Measurements from ENCODE around the gene STAG1.
"Not testable (repeated sequence)": the region's sequence is repeated elsewhere in the genome, so short reads cannot be mapped to it uniquely, and the experiment has no call there.

Gene STAG1

GRCh38 chr3:136404056-136404455, 348.1 kb downstream of the STAG1 start:
- DNase-seq (ENCODE audit: low read depth in 2 of 2), result no peak

DNA sequence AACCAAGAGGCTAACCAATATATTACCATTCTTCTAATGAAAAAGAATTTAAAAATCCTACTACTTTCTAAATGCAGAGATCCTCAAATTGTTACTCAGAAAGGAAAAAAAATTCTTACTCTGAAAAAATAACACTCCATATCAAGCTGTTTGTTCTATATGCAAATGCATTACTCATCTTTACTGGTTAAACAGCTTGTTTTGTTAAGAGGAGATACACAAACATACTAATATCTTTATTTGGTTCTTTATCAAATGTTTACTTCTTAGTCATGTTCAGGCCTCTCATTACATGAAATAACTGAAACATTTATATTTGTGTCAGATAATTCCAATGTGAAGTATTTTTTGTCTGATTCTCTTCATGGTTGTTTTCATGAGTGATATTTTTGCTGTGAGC, 355.3 kb downstream of the STAG1 start:
- DNase-seq (ENCODE audit: low read depth in 2 of 2), result no peak

GRCh38 chr3:136390574-136390973, 361.6 kb downstream of the STAG1 start:
- DNase-seq (ENCODE audit: low read depth in 2 of 2), result no peak

GRCh38 chr3:136387031-136387430, 365.1 kb downstream of the STAG1 start:
- no peak for DNase-seq (ENCODE audit: low read depth in 2 of 2)

GRCh38 chr3:136385457-136385856, 366.7 kb downstream of the STAG1 start:
- DNase-seq (ENCODE audit: low read depth in 2 of 2), result no peak

DNA sequence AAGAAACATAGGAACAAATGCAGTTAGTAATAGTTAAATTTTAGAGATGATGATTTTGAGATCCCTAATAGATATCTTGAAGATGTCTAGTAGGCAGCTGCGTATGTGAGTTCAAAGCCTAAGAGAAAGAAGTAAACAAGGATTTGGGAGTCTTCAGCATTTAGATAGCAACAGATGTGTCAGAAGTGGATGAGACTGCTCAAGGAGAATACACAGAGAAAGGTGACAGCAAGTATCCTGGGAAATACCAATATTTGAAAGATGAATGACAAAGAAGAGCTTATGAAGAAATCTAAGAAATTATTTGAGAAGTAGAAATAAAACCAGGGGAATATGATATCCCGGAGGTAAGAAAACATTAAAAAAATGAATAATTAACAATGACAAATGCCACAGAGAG, 371.1 kb downstream of the STAG1 start:
- no peak for DNase-seq (ENCODE audit: low read depth in 2 of 2)

- no peak for DNase-seq (ENCODE audit: low read depth in 2 of 2)
Observed at GRCh38 chr3:136380530-136380929, 371.6 kb downstream of the STAG1 start.

DNA sequence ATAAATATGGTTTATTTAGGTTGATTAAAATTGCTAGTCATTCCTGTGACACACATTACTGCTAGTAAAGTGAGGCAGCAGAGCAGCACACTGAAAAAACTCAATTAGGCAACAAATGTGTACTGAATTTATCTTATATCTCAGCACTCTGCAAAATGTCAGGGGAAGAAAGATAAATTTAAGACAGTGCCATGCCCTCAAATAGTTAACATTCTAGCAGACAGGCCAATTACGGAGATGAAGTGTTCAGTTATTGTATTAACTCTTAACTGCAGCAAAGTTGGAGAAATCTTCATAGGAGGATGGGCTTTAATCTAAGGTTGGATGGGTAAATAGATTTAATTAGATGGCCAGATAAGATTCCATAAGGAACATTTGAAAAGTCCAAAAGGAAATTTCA, 374.2 kb downstream of the STAG1 start:
- DNase-seq (ENCODE audit: low read depth in 2 of 2), result no peak

DNA sequence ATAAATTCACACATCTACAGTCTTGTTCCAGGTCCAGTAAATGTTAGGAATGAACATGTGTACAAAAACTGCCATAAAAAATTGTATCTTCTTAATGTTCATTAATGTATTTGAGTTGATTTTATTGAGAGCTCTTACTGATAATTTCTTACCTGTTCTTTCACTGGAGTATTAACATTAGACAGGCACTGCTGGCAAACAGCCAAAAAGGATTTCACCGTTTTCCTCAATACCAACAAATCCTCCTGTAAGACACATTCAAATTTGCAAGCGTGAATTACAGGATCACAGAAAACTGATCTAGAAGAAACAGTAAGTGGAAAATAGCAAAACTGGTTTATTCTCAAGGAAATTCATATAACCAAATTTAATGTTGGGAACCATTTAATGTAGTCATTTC, 374.7 kb downstream of the STAG1 start:
- DNase-seq (ENCODE audit: low read depth in 2 of 2), result no peak

DNA sequence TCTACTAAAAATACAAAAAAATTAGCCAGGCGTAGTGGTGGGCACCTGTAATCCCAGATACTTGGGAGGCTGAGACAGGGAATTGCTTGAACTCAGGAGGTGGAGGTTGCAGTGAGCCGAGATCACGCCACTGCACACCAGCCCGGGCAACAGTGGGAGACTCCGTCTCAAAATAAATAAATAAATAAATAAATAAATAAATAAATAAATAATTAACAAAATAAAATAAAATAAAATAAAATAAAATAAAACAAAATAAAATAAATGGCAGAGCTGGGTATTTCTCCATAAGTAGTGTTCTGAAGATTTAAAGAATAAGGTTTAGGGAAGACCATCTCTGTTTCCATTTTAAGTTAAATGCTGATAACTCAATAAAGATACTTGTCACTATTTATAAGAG, 376.4 kb downstream of the STAG1 start:
- DNase-seq (ENCODE audit: low read depth in 2 of 2), result not testable (repeated sequence)

- DNase-seq (ENCODE audit: low read depth in 2 of 2), result no peak
Observed at GRCh38 chr3:136366289-136366688, 385.9 kb downstream of the STAG1 start.

GRCh38 chr3:136353461-136353860, 398.7 kb downstream of the STAG1 start:
- no peak for DNase-seq (ENCODE audit: low read depth in 2 of 2)

DNA sequence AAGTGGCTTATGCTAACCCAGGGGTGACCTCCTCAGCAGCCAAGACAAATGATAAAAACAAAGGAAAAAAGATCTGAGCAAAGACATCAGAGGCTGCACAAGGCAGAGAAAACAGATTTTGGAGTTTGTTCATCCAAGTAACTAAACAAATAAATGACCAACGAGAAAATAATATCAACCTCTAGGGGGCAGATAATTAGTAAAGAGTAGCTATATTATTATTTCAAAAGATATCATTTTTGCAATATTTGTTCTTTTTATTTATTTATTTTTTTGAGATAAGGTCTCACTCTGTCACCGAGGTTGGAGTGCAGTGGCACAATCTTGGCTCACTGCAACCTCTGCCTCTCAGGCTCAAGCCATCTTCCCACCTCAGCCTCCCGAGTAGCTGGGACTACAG, 400.3 kb downstream of the STAG1 start:
- DNase-seq (ENCODE audit: low read depth in 2 of 2), result no peak

DNA sequence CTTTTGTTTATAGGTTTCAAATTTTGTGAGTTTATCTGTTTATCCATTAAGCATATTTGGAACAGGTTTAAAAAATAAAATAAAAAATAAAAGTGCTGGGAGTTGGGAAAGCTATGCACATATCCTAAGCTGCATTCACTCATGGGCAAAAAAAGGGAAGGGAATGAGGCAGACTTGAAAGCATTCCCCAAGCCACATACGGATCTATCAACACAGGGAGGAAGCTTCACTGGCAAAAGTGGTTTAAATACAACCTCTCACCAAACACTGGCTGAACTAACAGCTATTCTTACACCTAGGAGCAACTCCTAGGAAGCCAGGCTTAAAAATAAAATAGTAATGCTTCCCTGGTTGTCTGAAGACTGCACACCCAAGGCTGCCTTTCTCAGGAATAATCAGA, 400.8 kb downstream of the STAG1 start:
- DNase-seq (ENCODE audit: low read depth in 2 of 2), result no peak

- DNase-seq (ENCODE audit: low read depth in 2 of 2), result no peak
Observed at GRCh38 chr3:136350557-136350956, 401.6 kb downstream of the STAG1 start.

- no peak for DNase-seq (ENCODE audit: low read depth in 2 of 2)
Observed at GRCh38 chr3:136350132-136350531, 402.0 kb downstream of the STAG1 start.

DNA sequence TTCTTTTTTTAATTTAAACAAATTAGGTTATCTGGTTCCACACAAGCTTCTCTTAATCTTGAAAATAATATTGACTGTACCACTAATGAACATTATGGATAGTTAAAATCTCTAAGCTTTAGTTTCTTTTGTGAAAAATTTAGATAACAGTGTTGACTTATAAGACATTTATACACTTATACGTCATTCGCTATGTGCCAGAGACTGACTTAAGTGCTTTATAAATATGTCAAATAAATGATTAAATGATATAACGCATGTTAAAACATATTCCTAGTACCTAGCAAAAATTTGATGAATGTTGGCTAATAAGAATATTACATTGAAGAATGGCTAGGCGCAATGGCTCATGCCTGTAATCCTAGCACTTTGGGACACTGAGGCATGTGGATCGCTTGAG, 405.7 kb downstream of the STAG1 start:
- DNase-seq (ENCODE audit: low read depth in 2 of 2), result no peak

GRCh38 chr3:136343873-136344555, 408.2 kb downstream of the STAG1 start:
- DNase-seq (ENCODE audit: low read depth in 2 of 2), result no peak

- DNase-seq (ENCODE audit: low read depth in 2 of 2), result no peak
Observed at GRCh38 chr3:136343446-136343845, 408.7 kb downstream of the STAG1 start.

DNA sequence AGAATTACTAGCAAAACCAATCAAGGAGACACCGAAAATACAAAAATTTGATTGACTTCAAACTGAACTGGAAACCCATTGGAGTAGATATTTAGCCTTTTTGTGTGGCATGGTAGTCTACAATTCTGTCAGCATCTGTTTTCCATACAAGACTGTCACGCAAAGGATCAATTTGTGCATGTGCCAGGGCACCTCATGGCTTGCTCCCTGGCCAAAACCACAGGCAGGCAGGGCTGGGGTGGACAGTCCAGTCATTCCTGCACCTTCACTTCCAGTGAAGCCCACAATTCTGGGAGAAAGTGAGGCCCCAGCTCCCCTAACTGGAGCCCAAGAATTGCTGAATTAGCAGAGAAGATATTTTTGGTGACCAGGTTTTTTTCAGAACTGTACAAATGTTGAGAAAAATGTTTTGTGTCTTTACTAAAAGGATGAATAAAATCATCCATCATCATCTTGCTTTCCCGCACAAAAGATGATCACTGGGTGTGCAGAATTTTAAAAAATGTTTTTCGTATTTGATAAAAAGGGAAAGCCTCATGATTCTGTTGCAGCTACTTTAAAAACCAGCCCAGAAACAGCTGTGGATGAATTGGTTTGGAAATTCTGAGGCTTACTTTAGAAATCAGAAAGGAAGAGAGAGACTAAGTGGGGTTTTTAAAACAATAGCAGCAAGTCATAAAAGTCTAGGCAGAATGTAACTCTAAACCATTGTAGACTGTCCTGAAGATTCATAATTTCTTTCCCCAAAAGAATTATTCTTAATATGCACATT, 415.7 kb downstream of the STAG1 start:
- DNase-seq (ENCODE audit: low read depth in 2 of 2), result no peak

DNA sequence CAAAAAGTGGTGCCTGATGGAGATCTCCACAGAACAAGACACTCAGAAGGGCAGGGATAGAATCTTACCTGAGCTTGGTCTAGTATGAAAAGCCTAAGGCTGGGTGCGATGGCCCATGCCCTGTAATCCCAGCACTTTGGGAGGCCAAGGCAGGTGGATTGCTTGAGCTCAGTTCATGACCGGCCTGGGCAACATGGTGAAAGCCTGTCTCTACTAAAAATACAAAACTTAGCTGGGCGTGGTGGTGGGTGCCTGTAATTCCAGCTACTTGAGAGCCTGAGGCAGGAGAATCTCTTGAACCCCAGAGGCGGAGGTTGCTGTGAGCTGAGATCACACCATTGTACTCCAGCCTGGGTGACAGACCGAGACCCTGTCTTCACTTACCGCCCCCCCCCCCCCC, 417.5 kb downstream of the STAG1 start:
- DNase-seq (ENCODE audit: low read depth in 2 of 2), result not testable (repeated sequence)

- DNase-seq (ENCODE audit: low read depth in 2 of 2), result no peak
Observed at GRCh38 chr3:136334209-136334608, 418.0 kb downstream of the STAG1 start.

- no peak for DNase-seq (ENCODE audit: low read depth in 2 of 2)
Observed at GRCh38 chr3:136332776-136333175, 419.4 kb downstream of the STAG1 start.

GRCh38 chr3:136332302-136332701, 419.9 kb downstream of the STAG1 start:
- DNase-seq (ENCODE audit: low read depth in 2 of 2), result no peak
